ENCODE results near the gene CRADD.

CRADD gene

DNA sequence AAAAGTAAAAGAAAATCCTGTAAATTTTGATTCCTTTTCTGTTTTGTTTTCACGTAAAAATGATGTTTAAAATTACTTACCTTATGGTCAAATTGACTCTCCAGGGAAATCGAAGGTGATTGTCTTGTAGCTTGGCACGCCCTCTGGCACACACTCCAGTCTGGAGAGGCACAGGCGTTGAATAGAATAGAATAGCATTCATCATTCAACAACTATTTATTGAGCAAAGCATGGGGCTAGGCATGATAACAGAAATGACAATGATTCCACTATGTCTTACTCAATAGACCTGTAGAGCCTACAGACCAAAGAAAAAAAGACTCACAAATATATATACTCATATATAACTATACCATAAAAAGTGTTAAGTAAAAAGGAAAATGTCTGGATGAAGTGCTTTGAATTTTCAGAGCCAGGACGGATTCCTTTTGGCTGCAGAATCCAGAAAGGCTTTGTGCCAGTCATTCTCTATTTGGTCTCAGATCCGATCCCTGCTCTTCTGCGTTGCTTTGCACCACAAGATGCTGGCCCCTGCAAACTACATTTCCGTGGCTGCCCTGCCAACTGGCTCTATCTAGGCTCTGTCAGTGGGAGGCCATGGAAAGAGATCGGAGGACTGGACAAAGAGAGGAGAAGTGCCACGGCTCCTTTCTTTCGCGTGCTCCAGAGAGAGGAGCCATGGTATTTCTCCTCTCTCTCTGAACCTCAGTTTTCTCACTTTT is 231.8 kb downstream of the CRADD start:
- DNase-seq (ENCODE audit: extremely low read depth, low read depth), result no peak

DNA sequence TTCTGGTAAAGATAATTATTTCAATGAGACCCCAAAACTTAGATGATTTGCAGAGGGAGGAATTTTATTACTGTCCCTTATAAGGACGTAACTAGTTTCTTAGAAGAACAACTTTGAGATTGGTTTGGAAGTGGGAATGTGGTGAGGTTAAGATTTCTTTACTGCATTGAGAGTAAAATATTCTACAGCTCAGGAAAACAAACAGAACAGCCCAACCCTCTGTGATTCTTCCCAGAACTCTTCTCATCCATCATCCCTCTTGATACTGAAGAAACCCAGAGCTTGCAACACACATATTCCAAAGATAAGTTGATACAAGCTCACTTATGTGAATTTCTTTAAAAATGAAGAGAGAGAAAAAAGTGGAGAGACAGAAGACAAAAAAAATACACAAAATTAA is 234.2 kb downstream of the CRADD start:
- DNase-seq (ENCODE audit: extremely low read depth, low read depth), result no peak
- TF ChIP-seq, protein P1, sequence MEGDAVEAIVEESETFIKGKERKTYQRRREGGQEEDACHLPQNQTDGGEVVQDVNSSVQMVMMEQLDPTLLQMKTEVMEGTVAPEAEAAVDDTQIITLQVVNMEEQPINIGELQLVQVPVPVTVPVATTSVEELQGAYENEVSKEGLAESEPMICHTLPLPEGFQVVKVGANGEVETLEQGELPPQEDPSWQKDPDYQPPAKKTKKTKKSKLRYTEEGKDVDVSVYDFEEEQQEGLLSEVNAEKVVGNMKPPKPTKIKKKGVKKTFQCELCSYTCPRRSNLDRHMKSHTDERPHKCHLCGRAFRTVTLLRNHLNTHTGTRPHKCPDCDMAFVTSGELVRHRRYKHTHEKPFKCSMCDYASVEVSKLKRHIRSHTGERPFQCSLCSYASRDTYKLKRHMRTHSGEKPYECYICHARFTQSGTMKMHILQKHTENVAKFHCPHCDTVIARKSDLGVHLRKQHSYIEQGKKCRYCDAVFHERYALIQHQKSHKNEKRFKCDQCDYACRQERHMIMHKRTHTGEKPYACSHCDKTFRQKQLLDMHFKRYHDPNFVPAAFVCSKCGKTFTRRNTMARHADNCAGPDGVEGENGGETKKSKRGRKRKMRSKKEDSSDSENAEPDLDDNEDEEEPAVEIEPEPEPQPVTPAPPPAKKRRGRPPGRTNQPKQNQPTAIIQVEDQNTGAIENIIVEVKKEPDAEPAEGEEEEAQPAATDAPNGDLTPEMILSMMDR (IDR thresholded peaks at IDR 0.05; ENCODE audit: low read depth, low read length), result no peak

More for the DNA sequence above, 231.8 kb downstream of the CRADD start:
- TF ChIP-seq, protein P1 (IDR thresholded peaks at IDR 0.05; ENCODE audit: low read depth, low read length), result no peak

DNA sequence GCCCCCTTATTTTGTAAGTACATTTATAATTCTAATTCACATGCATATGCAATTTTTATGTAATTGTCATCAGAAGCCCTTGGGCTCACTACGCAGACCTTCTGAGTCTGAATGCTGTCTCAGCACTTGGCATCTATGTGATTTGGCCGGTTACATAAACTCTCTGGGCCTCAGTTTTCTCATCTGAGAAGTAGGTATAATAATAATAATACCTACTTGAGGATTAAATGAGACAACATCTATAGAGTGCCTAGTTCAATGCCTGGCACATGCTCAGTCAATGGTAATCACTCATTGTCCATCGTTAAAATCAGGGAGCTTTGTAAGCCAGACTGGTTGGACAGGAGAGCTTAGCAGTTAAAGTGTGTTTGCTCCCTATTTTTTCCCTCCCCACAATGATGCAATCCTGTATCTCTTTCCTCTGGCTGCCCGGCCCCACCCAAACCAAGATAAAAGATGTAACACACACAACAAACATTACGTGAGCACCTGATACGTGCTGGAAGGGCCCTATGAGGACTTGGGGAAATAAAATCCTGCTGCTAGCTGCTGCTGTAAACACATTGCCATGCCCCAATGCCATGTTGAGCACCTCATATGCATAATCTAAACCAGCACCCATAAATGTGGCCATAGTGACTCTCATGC is 235.0 kb downstream of the CRADD start:
- no peak for DNase-seq (ENCODE audit: extremely low read depth, low read depth)
- TF ChIP-seq, protein P1 (IDR thresholded peaks at IDR 0.05; ENCODE audit: low read depth, low read length), result no peak

DNA sequence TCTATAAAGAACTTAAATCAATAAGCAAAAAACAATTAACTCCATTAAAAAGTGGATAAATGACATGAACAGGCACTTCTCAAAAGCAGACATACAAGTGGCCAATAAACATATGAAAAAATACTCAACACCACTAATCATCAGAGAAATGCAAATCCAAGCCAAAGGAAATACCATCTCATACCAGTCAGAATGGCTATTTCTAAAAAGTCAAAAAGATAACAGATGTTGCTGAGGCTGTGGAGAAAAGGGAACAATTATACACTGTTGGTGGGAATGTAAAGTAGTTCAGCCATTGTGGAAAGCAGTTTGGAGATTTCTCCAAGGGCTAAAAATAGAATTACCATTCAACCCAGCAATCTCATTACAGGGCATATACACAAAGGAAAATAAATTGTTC is 236.7 kb downstream of the CRADD start:
- peak; percentile 52 for DNase-seq (ENCODE audit: extremely low read depth, low read depth)
- TF ChIP-seq, protein P1 (IDR thresholded peaks at IDR 0.05; ENCODE audit: low read depth, low read length), result no peak

DNA sequence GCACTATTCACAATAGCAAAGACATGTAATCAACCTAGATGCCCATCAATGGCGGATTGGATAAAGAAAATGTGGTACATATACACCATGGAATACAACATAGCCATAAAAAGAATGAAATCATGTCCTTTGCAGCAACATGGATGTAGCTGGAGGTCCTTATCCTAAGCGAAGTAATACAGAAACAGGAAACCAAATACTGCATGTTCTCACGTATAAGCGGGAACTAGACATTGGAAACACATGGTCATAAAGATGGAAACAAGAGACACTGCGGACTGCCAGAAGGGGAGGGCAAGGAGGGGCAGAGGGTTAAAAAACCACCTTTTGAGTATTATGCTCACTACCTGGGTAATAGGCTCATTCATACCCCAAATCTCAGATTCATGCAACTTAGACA is 237.1 kb downstream of the CRADD start:
- TF ChIP-seq, protein P1 (IDR thresholded peaks at IDR 0.05; ENCODE audit: low read depth, low read length), result no peak
- DNase-seq (ENCODE audit: extremely low read depth, low read depth), result no peak

DNA sequence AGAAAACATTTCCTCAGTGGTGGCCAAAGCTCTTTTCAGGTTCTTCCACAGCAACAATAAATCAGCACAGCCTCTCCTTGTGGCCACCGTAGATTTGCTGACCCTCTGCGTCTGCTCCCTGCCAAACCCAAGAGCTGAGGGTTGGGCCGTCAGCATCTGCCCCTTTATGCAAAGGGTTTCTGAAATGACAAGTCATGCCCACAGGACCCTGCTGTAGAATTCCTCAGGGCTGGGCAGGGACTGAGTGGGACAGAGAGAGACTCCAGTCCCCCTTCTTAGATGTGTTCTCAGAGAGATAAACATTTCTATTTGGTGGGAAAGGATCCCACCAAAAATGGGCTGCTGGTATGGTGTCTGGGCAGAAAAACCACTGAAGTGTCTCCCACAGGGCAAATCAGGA is 238.2 kb downstream of the CRADD start:
- TF ChIP-seq, protein P1 (IDR thresholded peaks at IDR 0.05; ENCODE audit: low read depth, low read length), result no peak
- no peak for DNase-seq (ENCODE audit: extremely low read depth, low read depth)

DNA sequence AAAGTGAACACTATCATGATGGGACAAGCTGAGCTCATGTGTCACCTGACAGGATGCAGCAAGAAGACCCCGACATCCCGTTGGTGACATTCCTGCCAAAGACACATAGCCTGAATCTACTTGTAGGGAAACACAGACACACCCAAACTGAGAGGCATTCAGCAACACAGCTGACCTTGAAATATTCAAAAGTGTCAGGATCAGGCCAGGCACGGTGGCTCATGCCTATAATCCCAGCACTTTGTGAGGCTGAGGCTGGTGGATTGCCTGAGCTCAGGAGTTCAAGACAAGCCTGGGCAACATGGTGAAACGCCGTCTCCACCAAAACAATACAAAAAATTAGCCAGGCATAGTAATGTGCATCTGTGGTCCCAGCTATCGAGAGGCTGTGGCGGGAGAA is 239.2 kb downstream of the CRADD start:
- TF ChIP-seq, protein P1 (IDR thresholded peaks at IDR 0.05; ENCODE audit: low read depth, low read length), result no peak
- DNase-seq (ENCODE audit: extremely low read depth, low read depth), result no peak
